Caco-2 (cell line): Measurements from ENCODE around the gene IPO13. TPM values are rescaled to one million over a fixed set of nuclear protein-coding genes. Genes with fewer than 3 reads are reported as not detected.

Experiments
- BruUV-seq: library from RNA; stranded (reverse); fragments of 400-500 nt; replicated peaks from 2 replicates; lab custom pipeline; 2021; lab: Mats Ljungman, UMichigan
- CTCF ChIA-PET: fragments of 300-600 bp; sonication (Branson Sonifier 250); formaldehyde crosslinking; loops from one replicate; lab custom pipeline; 2022; ENCODE audit warnings: antibody characterized with exemption; lab: Charles Lee
- POLR2A ChIA-PET: fragments of 300-600 bp; sonication (Branson Sonifier 250); formaldehyde crosslinking; loops from one replicate; lab custom pipeline; 2022; ENCODE audit warnings: antibody characterized with exemption; lab: Charles Lee
- DNase-seq, 2 experiments: peaks; one replicate each; pipeline versions ENCODE4 v3.0.0 to v3.0.0-alpha.2; 2020 to 2022
- H3K27me3 ChIP-seq: replicated peaks from 2 replicates; pipeline ENCODE4 v1.6.0; 2011; ENCODE audit warnings: low read length; ENCODE audit not compliant: control insufficient read depth, insufficient read depth
- H3K36me3 ChIP-seq: 2 replicates; pipeline ENCODE4 v1.5.1; 2011; ENCODE audit warnings: low read length; ENCODE audit not compliant: control insufficient read depth, insufficient read depth
- H3K4me1 ChIP-seq: fragments of 250-450 bp; sonication (Bioruptor Pico); 2 replicates; pipeline ENCODE4 v1.5.1; 2020; ENCODE audit warnings: mild to moderate bottlenecking
- H3K4me3 ChIP-seq: 2 replicates; pipeline ENCODE4 v1.5.1; 2011; ENCODE audit warnings: low read depth, mild to moderate bottlenecking, control low read depth, low read length
- H3K9me3 ChIP-seq: fragments of 250-450 bp; sonication (Bioruptor Pico); 2 replicates; pipeline ENCODE4 v1.5.1; 2020; ENCODE audit warnings: mild to moderate bottlenecking, moderate library complexity
- H3K27ac Mint-ChIP-seq: one replicate; pipeline ENCODE4 v1.8.0; 2022; ENCODE audit warnings: mixed read lengths; ENCODE audit not compliant: unreplicated experiment
- H3K27me3 Mint-ChIP-seq: one replicate; pipeline ENCODE4 v1.8.0; 2022; ENCODE audit warnings: mixed read lengths; ENCODE audit not compliant: insufficient read depth, unreplicated experiment
- H3K36me3 Mint-ChIP-seq: one replicate; pipeline ENCODE4 v1.8.0; 2022; ENCODE audit warnings: mild to moderate bottlenecking, mixed read lengths; ENCODE audit not compliant: insufficient read depth, unreplicated experiment
- H3K4me1 Mint-ChIP-seq: one replicate; pipeline ENCODE4 v1.8.0; 2022; ENCODE audit warnings: low read depth, mixed read lengths; ENCODE audit not compliant: unreplicated experiment
- H3K4me3 Mint-ChIP-seq: one replicate; pipeline ENCODE4 v1.8.0; 2022; ENCODE audit warnings: mild to moderate bottlenecking, moderate library complexity, mixed read lengths; ENCODE audit not compliant: unreplicated experiment
- H3K9me3 Mint-ChIP-seq: one replicate; pipeline ENCODE4 v1.8.0; 2022; ENCODE audit warnings: mixed read lengths; ENCODE audit not compliant: unreplicated experiment
- CTCF ChIP-seq, 2 experiments: fragments of 200-600 bp in 1 of 2; IDR thresholded peaks; 1 replicate in 1 of 2; 2 replicates in 1 of 2; pipeline versions ENCODE4 v1.5.1 to v1.8.0; 2011 to 2022; ENCODE audit warnings: antibody characterized with exemption in 1 of 2, control low read depth in 1 of 2, inconsistent platforms in 1 of 2, low read depth in 1 of 2, low read length in 1 of 2, mild to moderate bottlenecking in 1 of 2, moderate library complexity in 1 of 2; ENCODE audit not compliant: insufficient read depth in 1 of 2, severe bottlenecking in 1 of 2, unreplicated experiment in 1 of 2
- intact Hi-C: fragments of 100-400 bp; cut with micrococcal nuclease; formaldehyde crosslinking; loops from one replicate; pipeline ENCODE4 v1.10.0; 2022; ENCODE audit not compliant: unreplicated experiment
- total RNA-seq: library from RNA; stranded (reverse); gene quantifications from 2 replicates; pipeline ENCODE4 v1.2.3, GENCODE V29; 2022

The IPO13 gene
- total RNA-seq, 1 experiment from 2014 or later: 14.1 TPM

- TF ChIP-seq CTCF (IDR thresholded peaks at IDR 0.05; ENCODE audit: insufficient read depth in 1 of 2, low read depth in 1 of 2, low read length in 1 of 2, severe bottlenecking in 1 of 2, unreplicated experiment in 1 of 2): no peak
- H3K9me3 ChIP-seq: no peaks in the 10 kb centered on the region
- H3K4me1 ChIP-seq: no peaks in the 10 kb centered on the region
- no peak overlapping the region for H3K4me3 ChIP-seq
- H3K36me3 Mint-ChIP-seq: no peaks in the 10 kb centered on the region
- no peaks in the 10 kb centered on the region for H3K36me3 ChIP-seq
- H3K27ac Mint-ChIP-seq: no peak overlapping the region
- POLR2A ChIA-PET: no interaction called here
- CTCF ChIA-PET: no interaction called here
- H3K9me3 Mint-ChIP-seq: no peaks in the 10 kb centered on the region
- H3K4me1 Mint-ChIP-seq: no peaks in the 10 kb centered on the region
- H3K27me3 Mint-ChIP-seq: no peaks in the 10 kb centered on the region
- intact Hi-C loops: no loop called here
- no peaks in the 10 kb centered on the region for H3K27me3 ChIP-seq
- no peak for DNase-seq
- H3K4me3 Mint-ChIP-seq: no peak overlapping the region
- BruUV-seq: no TSS peak
Observed at GRCh38 chr1:43961692-43962091, 14.9 kb downstream of the IPO13 start.

DNA sequence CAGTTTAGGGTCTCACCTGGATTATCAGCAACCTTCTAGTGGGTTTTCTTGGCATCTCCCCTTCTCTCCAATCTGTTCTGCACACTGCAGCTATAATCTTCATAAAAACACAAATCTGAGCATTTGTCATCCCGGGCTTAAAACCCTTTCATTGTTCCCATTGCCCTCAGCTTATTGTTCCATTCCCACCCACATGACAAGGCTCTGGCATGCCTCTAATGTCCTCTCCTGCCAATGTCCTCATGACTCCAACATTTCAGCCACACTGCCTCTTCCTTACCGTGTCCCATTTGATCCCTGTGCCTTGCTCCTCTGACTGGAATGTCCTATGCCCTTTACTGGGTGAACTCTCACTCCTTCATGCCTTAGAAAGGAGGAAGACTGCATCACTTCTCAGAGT lies 15.6 kb downstream of the IPO13 start:
- no TSS peak for BruUV-seq
- no peaks in the 10 kb centered on the region for H3K27me3 ChIP-seq
- H3K27ac Mint-ChIP-seq: no peak overlapping the region
- H3K4me1 ChIP-seq: no peaks in the 10 kb centered on the region
- no peaks in the 10 kb centered on the region for H3K9me3 Mint-ChIP-seq
- no peaks in the 10 kb centered on the region for H3K9me3 ChIP-seq
- no peak for TF ChIP-seq CTCF (IDR thresholded peaks at IDR 0.05; ENCODE audit: insufficient read depth in 1 of 2, low read depth in 1 of 2, low read length in 1 of 2, severe bottlenecking in 1 of 2, unreplicated experiment in 1 of 2)
- CTCF ChIA-PET: no interaction called here
- POLR2A ChIA-PET: no interaction called here
- H3K4me1 Mint-ChIP-seq: no peaks in the 10 kb centered on the region
- no peak overlapping the region for H3K4me3 ChIP-seq
- no peaks in the 10 kb centered on the region for H3K27me3 Mint-ChIP-seq
- no peak overlapping the region for H3K4me3 Mint-ChIP-seq
- H3K36me3 ChIP-seq: no peaks in the 10 kb centered on the region
- DNase-seq: no peak
- H3K36me3 Mint-ChIP-seq: no peaks in the 10 kb centered on the region
- intact Hi-C loops: no loop called here

DNA sequence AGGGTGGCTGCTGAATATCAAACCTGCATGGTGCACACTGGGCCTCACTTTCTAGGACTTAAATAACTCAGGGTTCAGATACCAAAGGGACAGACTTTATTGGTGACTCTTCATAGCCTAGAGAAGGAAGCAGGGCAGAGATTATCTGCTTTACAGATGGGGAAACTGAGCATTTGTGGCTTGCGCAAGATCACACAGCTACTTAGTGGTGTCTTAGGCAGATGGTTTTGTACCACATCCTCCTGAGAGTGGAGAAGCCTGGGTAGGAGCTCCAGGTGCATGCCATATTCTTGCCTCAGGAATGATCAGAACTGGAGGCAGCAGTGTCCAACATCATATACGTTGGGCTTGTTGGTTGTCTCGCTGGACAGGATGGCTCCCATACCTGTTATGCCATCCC lies 16.3 kb downstream of the IPO13 start:
- POLR2A ChIA-PET: no interaction called here
- Histone ChIP-seq H3K27me3 (no peaks in the 10 kb centered on the region), H3K4me1 (no peaks in the 10 kb centered on the region), H3K36me3 (no peaks in the 10 kb centered on the region), H3K9me3 (no peaks in the 10 kb centered on the region), H3K4me3 (no peak overlapping the region)
- Mint-ChIP-seq H3K4me3 (no peak overlapping the region), H3K9me3 (no peaks in the 10 kb centered on the region), H3K36me3 (no peaks in the 10 kb centered on the region), H3K27me3 (no peaks in the 10 kb centered on the region), H3K4me1 (no peaks in the 10 kb centered on the region), H3K27ac (no peak overlapping the region)
- DNase-seq: no peak
- intact Hi-C loops: no loop called here
- no TSS peak for BruUV-seq
- no peak for TF ChIP-seq CTCF (IDR thresholded peaks at IDR 0.05; ENCODE audit: insufficient read depth in 1 of 2, low read depth in 1 of 2, low read length in 1 of 2, severe bottlenecking in 1 of 2, unreplicated experiment in 1 of 2)
- CTCF ChIA-PET: no interaction called here
